Erythroblast (primary cell): ENCODE measurements around the gene DHRS1.

Experiments used
- GATA1 ChIP-seq: IDR thresholded peaks from 2 replicates; pipeline ENCODE4 v1.6.1; 2011; ENCODE audit warnings: low read depth, mild to moderate bottlenecking, control low read depth, low read length, moderate library complexity
- POLR2A ChIP-seq: IDR thresholded peaks from 2 replicates; pipeline ENCODE4 v1.6.1; 2011; ENCODE audit warnings: mild to moderate bottlenecking, low read length

DNA sequence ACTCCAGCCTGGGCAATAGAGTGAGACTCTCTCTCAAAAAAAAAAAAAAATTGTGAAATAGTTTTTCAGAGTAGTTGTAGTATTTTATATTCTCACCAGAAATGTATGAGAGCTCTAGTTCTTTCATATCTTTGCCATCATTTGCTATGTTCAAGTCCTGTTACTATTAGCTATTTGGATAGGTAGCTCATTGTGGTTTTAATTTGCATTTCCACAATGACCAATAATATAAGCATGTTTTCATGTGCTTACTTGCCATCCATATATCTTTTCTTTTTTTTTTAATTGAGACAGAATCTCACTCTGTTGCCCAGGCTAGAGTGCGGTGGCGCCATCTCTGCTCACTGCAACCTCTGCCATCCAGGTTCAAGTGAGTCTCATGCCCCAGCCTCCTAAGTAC is 48.6 kb upstream of the DHRS1 start:
- no peak for TF ChIP-seq POLR2A
- no peak for TF ChIP-seq GATA1
